Eye (tissue), 1 donor: Measurements from ENCODE around the gene EXOC4.
"Not testable (repeated sequence)": the region's sequence is repeated elsewhere in the genome, so short reads cannot be mapped to it uniquely, and the experiment has no call there.

ENCODE experiments used
- DNase-seq: peaks from one replicate; pipeline ENCODE4 v3.0.0-alpha.2; 2015

Gene EXOC4

GRCh38 chr7:133773601-133774000 lies 520.7 kb downstream of the EXOC4 start:
- DNase-seq: no peak

GRCh38 chr7:133775201-133775600 lies 522.3 kb downstream of the EXOC4 start:
- DNase-seq: peak; percentile 33

- DNase-seq: no peak
These were observed 523.4 kb downstream of the EXOC4 start for GRCh38 chr7:133776266-133776665.

GRCh38 chr7:133777701-133778100 lies 524.8 kb downstream of the EXOC4 start:
- no peak for DNase-seq

- no peak for DNase-seq
These were observed 525.6 kb downstream of the EXOC4 start for GRCh38 chr7:133778472-133778871.

- DNase-seq: not testable (repeated sequence)
These were observed 526.7 kb downstream of the EXOC4 start for GRCh38 chr7:133779538-133779937.

GRCh38 chr7:133780912-133781311 lies 528.0 kb downstream of the EXOC4 start:
- no peak for DNase-seq

- no peak for DNase-seq
These were observed 528.7 kb downstream of the EXOC4 start for GRCh38 chr7:133781486-133782090.

- DNase-seq: no peak
These were observed 529.6 kb downstream of the EXOC4 start for GRCh38 chr7:133782470-133782869.

- no peak for DNase-seq
These were observed 530.4 kb downstream of the EXOC4 start for GRCh38 chr7:133783276-133783675.

- DNase-seq: peak; percentile 35
These were observed 531.7 kb downstream of the EXOC4 start for GRCh38 chr7:133784486-133785001.

GRCh38 chr7:133786401-133786937 lies 533.6 kb downstream of the EXOC4 start:
- DNase-seq: no peak

GRCh38 chr7:133789974-133790373 lies 537.1 kb downstream of the EXOC4 start:
- DNase-seq: no peak

GRCh38 chr7:133790911-133791310 lies 538.0 kb downstream of the EXOC4 start:
- DNase-seq: no peak

GRCh38 chr7:133794479-133794878 lies 541.6 kb downstream of the EXOC4 start:
- no peak for DNase-seq

GRCh38 chr7:133795068-133795665 lies 542.3 kb downstream of the EXOC4 start:
- DNase-seq: no peak

- DNase-seq: peak; percentile 54
These were observed 544.2 kb downstream of the EXOC4 start for GRCh38 chr7:133796782-133797745.

- DNase-seq: no peak
These were observed 545.1 kb downstream of the EXOC4 start for GRCh38 chr7:133797818-133798520.

GRCh38 chr7:133801341-133801740 lies 548.5 kb downstream of the EXOC4 start:
- no peak for DNase-seq

GRCh38 chr7:133804127-133804526 lies 551.2 kb downstream of the EXOC4 start:
- DNase-seq: no peak

GRCh38 chr7:133805426-133805825 lies 552.5 kb downstream of the EXOC4 start:
- no peak for DNase-seq
